ENCODE measurements around the gene CREG2.

The CREG2 gene

DNA sequence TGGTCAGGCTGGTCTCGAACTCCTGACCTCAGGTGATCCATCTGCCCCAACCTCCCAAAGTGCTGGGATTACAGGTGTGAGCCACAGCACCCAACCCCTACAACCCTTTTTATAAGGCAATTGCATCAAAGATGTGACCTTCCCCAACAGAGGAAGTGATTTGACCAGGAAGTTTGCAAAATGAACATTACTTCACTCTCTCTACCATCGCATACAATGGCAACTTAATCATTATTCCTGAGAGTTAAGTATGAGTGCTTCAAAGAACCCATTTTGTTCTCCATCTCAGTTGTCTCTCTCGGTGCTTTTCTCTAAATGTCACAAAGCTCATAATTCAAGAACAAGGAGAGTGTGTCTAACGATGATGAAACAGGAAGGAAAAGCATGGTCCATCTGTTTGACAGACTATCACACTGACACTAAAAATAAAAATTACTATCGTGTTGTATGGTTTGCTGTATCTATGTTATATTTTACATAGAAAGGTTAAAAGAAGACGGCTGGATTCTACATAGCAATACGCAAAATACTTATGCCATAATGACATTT is 18.1 kb upstream of the CREG2 start:
- DNase-seq: no peak

DNA sequence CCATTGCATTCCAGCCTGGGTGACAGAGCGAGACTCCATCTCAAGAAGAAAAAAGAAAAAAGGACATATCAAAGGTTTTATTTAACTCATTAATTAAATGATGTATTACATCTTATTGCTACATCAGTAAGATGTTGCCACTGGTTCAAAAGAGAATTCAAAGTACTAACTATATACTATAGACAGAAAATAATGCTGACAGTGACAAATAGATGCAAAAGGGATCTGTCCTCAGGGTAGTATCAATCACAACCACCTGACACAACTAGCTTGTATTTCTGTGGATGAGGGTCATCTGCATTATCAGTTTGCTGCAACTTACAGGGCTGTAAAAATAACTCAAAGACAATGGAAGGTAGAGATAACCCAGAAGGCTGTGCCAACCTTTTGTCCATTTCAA is 16.4 kb upstream of the CREG2 start:
- no peak for DNase-seq

DNA sequence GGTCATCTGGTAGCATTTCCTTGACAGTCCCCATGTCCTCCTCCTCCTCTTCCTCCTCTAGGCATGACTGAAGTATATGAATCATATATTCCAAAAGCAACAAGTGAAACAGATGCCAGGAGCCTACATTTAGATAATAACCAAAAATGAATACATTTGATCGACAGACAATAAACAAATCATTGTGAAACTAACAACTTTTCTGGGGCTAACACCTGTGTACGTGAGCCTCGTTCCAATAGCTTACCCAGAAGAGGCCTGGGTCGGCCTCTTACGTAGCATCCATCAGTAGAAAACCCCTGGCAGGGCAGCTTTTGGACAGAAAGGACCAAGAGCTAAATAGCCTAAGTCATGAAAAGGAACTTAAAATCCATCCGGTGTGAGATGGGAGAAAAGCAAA is 15.3 kb upstream of the CREG2 start:
- no peak for DNase-seq

- DNase-seq: no peak
Measured at GRCh38 chr2:101401906-101402305, 14.6 kb upstream of the CREG2 start.

- DNase-seq: no peak
Measured at GRCh38 chr2:101401326-101401665, 14.0 kb upstream of the CREG2 start.

GRCh38 chr2:101400506-101401325 is 13.4 kb upstream of the CREG2 start:
- no peak for DNase-seq

- DNase-seq: no peak
Measured at GRCh38 chr2:101400048-101400447, 12.7 kb upstream of the CREG2 start.

- no peak for DNase-seq
Measured at GRCh38 chr2:101399021-101399799, 11.9 kb upstream of the CREG2 start.

DNA sequence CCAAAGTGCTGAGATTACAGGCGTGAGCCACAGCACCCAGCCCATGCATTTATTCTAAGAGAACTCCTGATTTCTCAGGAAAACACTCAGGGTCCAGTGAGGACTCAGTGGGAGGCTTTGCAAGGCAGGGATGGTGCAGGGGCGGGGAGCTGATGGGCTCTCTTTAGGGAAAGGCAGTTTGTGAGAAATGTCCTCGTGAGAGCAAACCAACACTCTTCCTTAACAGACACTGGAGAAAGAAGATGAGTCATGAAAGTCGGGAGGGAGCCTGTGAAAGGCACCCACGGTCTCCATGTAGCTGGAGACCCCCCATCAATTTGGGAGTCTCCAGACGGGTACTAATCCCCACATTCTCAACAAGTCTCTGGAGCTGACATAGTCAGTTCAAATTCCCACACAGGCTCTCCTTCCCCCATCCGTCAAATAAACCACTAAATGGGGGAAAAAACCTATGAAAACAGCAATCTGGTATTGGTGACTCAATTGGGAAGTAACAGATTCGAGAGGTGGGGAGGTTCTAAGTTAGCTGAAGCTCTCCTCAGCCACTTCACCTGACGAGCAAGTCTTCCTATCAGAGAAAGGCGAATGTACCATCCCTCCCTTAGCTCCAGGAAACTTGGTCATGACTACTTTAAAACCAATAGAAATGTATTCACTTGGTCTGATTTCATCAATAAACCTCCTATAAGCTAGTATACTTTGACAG is 11.0 kb upstream of the CREG2 start:
- no peak for DNase-seq

- DNase-seq: no peak
Measured at GRCh38 chr2:101396316-101396717, 9.0 kb upstream of the CREG2 start.

- no peak for DNase-seq
Measured at GRCh38 chr2:101395545-101396315, 8.4 kb upstream of the CREG2 start.

DNA sequence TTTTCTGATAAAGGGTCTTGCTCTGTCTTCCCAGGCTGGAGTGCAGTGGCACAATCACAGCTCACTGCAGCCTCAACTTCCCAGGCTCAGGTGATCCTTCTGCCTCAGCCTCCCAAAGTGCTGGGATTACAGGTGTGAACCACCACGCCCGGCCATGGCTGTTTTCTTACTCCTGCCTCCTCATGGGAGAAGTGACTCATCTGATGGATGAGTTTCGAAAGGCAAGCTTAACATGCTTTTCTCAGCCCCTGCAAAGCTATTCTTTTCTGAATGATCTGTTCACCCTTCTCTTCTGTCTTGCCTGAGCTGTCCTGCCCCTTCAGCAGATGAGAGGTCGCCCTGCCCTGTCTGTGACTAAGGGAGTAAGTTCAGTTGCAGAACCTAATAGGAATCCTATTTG is 929 bp upstream of the CREG2 start:
- DNase-seq: peak; percentile 47

GRCh38 chr2:101386599-101387150 is 628 bp downstream of the CREG2 start:
- peak; percentile 57 for DNase-seq

GRCh38 chr2:101383016-101383541 is 4.2 kb downstream of the CREG2 start:
- no peak for DNase-seq

GRCh38 chr2:101382442-101382841 is 4.9 kb downstream of the CREG2 start:
- no peak for DNase-seq

DNA sequence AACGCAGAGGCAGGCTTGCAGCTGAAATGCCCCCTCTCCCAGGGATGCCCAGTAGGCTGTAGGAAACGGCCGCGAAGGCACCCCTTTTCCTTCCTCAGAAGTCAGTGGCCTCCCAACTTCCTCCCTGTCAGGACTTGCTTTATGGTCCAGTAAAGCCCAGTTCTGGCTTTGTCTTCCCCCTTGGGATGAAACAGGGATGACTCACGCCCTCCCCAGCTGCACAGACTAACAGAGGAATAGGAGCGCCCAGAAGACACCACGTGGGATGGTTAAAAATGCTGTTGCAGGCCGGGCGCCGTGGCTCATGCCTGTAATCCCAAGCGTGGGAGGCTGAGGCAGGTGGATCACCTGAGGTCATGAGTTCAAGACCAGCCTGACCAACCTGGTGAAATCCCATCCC is 6.9 kb downstream of the CREG2 start:
- DNase-seq: peak; percentile 21

DNA sequence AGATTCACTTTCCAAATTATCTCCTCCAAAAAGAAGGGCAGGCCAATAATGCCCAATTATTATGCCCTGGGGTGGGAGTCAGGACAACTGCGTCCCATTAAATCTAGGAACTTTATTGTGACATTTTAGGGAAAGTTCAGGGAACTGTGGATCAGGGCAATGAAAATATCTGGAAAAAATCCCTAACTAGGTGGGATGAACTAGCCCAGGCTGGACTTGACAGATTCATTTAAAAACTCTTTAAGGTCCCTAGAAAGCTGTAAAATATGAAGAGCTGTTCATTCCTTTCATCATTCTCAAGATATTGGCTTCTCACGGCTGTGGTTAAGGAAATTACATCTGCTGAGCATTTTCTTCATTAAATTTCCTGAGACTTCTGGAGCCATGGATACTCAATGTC is 8.2 kb downstream of the CREG2 start:
- DNase-seq: no peak

DNA sequence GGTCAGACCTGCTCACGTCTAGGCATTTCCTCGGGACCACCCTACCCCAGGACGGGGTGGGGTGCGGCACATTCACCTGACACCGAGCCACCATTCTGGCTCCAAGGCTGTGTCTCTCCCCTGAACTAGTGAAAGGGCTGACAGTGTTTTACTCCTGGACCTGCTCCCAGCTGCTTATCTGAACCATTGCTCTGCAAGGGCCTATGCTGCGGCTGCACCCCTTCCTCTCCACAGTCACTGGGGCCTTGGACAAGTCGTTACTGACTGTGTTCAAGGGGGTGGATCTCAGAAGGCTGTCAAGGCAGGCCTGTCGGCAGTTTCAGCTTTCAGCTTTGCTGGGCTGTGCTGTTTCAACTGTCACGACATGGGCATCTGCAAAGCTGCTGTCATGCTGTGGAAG is 11.7 kb downstream of the CREG2 start:
- DNase-seq: no peak

- no peak for DNase-seq
Measured at GRCh38 chr2:101374821-101375561, 12.3 kb downstream of the CREG2 start.

GRCh38 chr2:101372792-101373191 is 14.5 kb downstream of the CREG2 start:
- no peak for DNase-seq

DNA sequence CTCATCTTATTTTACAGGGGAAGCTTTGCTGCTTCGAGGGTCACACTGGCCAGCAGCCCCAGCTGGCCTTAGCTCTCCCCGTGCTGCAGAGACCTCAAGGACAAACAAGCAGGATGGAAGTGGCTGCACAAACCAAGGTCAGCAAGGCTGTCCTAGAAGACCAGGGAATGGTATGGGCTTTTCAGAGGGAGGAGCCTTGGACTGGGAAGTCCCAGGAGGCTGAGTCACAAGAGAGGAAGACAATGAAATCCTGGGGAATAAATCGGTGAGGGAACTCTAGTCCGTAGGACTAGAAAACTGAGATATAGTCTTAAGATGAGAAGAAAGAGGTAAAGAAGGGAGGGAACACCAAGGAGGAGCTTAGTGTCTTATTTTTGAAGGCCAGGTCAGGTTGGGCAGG is 15.7 kb downstream of the CREG2 start:
- no peak for DNase-seq

Measured in activated CD8-positive, alpha-beta memory T cell treated with anti-CD3 and anti-CD28 coated beads for 24 hours (primary cell).